DMS 273 (cell line): Measurements from ENCODE around the gene PCDHA4.

Experiments used
- DNase-seq: peaks from one replicate; lab custom pipeline; 2025; ENCODE audit not compliant: unreplicated experiment; lab: John Stamatoyannopoulos, UW

The PCDHA4 gene

GRCh38 chr5:140855772-140856674, 49.2 kb downstream of the PCDHA4 start, which contains the start of gene PCDHA10:
TSS of gene PCDHA10 (plus strand) at chr5:140855897. CDS start at chr5:140856049, 152 bp downstream.
- peak; percentile 26 for DNase-seq

- DNase-seq, result no peak
These were observed 50.5 kb downstream of the PCDHA4 start for GRCh38 chr5:140857177-140857986.

- no peak for DNase-seq
These were observed 51.0 kb downstream of the PCDHA4 start for GRCh38 chr5:140857987-140858240.

DNA sequence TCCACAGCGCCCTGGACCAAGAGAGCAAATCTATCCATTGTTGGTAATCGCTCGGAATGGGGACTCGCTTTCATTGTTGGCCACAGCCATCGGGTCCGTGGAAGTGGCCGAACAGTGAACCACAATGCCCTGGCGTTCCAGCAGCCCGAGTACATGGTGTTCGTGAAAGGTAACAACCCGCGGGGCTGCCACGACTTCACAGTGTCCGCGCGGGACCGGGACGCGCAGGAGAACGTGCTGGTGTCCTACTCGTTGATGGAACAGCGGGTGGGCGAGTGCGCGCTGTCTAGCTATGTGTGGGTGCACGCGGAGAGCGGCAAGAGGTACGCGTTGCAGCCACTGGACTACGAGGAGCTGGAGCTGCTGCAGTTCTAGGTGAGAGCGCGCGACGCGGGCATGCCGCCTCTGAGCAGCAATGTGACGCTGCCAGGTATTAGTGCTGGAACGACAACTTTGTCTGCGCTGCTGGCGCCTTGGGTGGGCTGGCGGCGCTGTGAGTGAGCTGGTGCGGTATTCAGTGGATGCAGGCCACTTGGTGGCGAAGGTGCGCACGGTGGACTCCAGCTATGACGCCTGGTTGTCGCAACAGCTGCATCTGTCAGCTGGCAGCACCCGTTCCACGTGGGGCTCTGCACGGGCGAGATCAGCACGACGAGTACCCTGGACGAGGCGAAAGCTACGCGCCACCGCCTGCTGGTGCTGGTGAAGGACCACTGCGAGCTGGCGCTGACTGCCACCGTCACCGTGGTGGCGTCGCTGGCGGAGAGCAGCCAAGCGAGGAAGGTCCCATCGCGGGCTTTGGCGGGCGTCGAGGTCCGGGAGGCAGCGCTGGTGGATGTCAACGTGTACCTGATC, 55.8 kb downstream of the PCDHA4 start:
- DNase-seq, result no peak
